ENCODE results near the gene ME3.

Gene ME3

DNA sequence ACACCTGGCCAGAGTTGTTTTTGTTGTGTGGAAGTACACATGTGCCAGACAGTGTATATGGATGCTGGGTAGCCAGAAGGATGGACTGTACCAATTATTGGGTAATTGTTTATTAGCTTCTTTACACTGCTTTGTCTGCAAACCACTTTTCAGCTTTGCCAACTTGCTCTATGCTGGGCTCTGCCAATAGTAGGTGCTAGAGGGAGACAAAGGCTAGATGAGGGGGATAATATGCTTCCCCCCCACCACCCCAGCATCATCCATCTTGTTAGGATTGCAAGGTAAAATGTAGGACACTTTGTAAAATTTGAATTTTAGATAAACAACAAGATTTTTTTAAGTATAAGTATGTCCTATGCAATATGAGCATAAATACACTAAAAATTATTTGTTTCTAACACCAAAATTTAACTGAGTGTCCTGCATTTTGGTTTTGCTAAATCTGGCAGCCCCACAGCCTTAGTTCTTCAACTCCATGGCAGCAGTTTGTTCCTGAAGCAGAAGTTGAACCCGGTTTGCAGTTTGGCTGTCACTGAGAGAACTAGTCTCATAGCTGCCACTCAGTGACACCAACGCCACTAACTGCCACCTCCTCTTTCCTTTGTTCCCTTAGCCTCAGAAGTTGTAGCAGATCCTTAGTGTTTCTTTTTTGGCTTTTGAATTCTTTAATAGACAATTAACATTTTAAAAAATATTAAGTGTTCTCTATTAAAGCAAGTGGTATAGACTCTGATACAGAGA, 219.0 kb downstream of the ME3 start:
- H3K4me2 ChIP-seq (ENCODE audit: low read depth, low read length): peak overlapping the region; percentile 23; the same call in 1 of the 2 replicates
- H4K20me1 ChIP-seq (ENCODE audit: insufficient read depth, low read length): no peaks in the 10 kb centered on the region

DNA sequence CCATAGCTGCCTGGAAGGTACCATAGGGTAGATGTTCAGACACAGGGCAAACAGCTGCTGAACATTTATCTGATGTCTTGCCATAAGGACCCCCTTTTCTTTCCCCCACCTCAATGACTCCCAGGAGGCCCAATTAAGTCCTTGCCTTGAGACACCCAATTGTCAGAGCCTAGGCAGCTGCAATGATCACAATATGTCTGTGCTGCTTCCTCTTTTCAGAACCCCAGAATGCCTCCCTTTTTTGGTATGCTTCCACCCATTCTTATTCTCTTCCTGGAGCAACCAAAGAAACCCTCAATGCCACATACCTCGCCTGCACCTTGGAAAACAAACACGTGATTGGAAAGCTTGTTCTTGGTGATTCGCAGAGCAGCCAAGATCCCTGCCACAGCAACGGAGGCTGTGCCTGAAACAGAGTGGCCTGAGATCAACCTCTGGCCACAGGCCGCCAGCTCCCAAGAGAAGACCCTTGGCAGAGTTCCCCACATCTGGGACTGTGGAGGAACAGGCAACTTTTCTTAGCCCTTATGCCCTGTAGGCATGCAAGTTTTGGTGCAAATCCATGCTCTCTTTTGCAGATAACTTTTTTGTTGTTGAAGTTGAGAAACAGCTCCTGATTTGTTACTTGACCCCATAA, 222.3 kb downstream of the ME3 start:
- no peak overlapping the region for H3K4me2 ChIP-seq (ENCODE audit: low read depth, low read length)
- H3K27ac ChIP-seq (ENCODE audit: low read length): no peak overlapping the region

More for the DNA sequence above, 219.0 kb downstream of the ME3 start:
- Histone ChIP-seq H3K9me3 (replicated peaks; ENCODE audit: insufficient read depth, low read length) (no peaks in the 10 kb centered on the region), H3K4me1 (ENCODE audit: low read length) (peaks cover 10% of the 10 kb centered on the region; the same call in 1 of the 2 replicates), H3K27me3 (replicated peaks; ENCODE audit: insufficient read depth, low read length) (no peaks in the 10 kb centered on the region), H3K4me3 (ENCODE audit: low read length) (no peak overlapping the region), H3K9me2 (replicated peaks; ENCODE audit: insufficient read depth, low read length) (no peaks in the 10 kb centered on the region), H2AFZ (ENCODE audit: low read length) (no peak overlapping the region), H3K9ac (ENCODE audit: low read length) (no peak overlapping the region), H3F3A (ENCODE audit: insufficient read depth, low read length) (no peaks in the 10 kb centered on the region), H3K27ac (ENCODE audit: low read length) (no peak overlapping the region), H3K79me2 (ENCODE audit: low read length) (no peaks in the 10 kb centered on the region), H3K36me3 (replicated peaks; ENCODE audit: insufficient read depth, low read length) (no peaks in the 10 kb centered on the region)
- DNase-seq: no peak
- TF ChIP-seq EZH2phosphoT487 (IDR thresholded peaks at IDR 0.05; ENCODE audit: low read length): no peak
- TF ChIP-seq, protein P1, sequence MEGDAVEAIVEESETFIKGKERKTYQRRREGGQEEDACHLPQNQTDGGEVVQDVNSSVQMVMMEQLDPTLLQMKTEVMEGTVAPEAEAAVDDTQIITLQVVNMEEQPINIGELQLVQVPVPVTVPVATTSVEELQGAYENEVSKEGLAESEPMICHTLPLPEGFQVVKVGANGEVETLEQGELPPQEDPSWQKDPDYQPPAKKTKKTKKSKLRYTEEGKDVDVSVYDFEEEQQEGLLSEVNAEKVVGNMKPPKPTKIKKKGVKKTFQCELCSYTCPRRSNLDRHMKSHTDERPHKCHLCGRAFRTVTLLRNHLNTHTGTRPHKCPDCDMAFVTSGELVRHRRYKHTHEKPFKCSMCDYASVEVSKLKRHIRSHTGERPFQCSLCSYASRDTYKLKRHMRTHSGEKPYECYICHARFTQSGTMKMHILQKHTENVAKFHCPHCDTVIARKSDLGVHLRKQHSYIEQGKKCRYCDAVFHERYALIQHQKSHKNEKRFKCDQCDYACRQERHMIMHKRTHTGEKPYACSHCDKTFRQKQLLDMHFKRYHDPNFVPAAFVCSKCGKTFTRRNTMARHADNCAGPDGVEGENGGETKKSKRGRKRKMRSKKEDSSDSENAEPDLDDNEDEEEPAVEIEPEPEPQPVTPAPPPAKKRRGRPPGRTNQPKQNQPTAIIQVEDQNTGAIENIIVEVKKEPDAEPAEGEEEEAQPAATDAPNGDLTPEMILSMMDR (IDR thresholded peaks at IDR 0.05; ENCODE audit: low read length): peak; percentile 31

DNA sequence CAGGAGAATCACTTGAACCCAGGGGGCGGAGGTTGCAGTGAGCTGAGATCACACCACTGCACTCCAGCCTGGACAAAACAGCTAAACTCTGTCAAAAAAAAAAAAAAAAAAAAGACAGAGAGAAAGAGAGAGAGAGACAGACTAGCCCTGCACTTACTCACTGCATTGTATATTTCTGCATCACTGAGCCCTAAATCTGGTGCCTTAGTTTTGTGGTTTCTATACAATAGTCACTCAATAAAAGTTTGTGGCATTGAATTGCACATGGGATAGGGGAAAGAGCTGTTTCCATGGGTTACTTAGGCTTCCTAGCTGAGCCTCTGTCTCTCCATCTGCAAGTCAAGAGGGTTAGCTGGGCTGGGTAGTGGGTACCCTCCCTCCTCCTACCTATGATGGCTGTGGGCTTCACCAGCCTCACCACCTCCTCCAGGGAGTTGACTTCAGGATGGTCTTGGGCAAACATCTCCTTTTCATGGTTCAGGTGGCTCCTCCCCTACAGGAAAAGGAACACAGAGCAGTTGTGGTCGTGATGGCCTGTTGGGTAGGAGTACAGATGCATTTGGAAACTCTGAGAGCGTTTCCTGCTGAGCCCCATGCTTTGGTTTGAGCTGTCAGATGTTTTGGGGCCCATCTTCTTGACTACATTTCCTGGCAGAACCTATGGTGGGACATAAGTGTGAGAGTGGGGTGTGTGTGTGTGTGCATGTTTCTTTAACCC, 224.5 kb downstream of the ME3 start:
- Histone ChIP-seq H3K79me2 (ENCODE audit: low read length) (no peaks in the 10 kb centered on the region), H4K20me1 (ENCODE audit: insufficient read depth, low read length) (no peaks in the 10 kb centered on the region), H3K4me1 (ENCODE audit: low read length) (no peaks in the 10 kb centered on the region), H3K36me3 (replicated peaks; ENCODE audit: insufficient read depth, low read length) (no peaks in the 10 kb centered on the region), H3K4me2 (ENCODE audit: low read depth, low read length) (no peak overlapping the region), H3K27ac (ENCODE audit: low read length) (no peak overlapping the region), H3K9me2 (replicated peaks; ENCODE audit: insufficient read depth, low read length) (no peaks in the 10 kb centered on the region), H3K9me3 (replicated peaks; ENCODE audit: insufficient read depth, low read length) (no peaks in the 10 kb centered on the region), H3K4me3 (ENCODE audit: low read length) (no peak overlapping the region), H3K9ac (ENCODE audit: low read length) (no peak overlapping the region), H2AFZ (ENCODE audit: low read length) (no peak overlapping the region), H3F3A (ENCODE audit: insufficient read depth, low read length) (no peaks in the 10 kb centered on the region), H3K27me3 (replicated peaks; ENCODE audit: insufficient read depth, low read length) (no peaks in the 10 kb centered on the region)
- no peak for TF ChIP-seq EZH2phosphoT487 (IDR thresholded peaks at IDR 0.05; ENCODE audit: low read length)
- TF ChIP-seq EZH2 (optimal IDR thresholded peaks at IDR 0.05; ENCODE audit: low read depth, low read length): no peak
- TF ChIP-seq, protein P1 (IDR thresholded peaks at IDR 0.05; ENCODE audit: low read length): no peak
- DNase-seq: no peak

More for the DNA sequence above, 222.3 kb downstream of the ME3 start:
- TF ChIP-seq, protein P1 (IDR thresholded peaks at IDR 0.05; ENCODE audit: low read length): no peak
- no peak for TF ChIP-seq EZH2phosphoT487 (IDR thresholded peaks at IDR 0.05; ENCODE audit: low read length)
- no peak for TF ChIP-seq EZH2 (optimal IDR thresholded peaks at IDR 0.05; ENCODE audit: low read depth, low read length)
- Histone ChIP-seq H3K9ac (ENCODE audit: low read length) (no peak overlapping the region), H3K9me3 (replicated peaks; ENCODE audit: insufficient read depth, low read length) (no peaks in the 10 kb centered on the region), H3K4me3 (ENCODE audit: low read length) (no peak overlapping the region), H3K27me3 (replicated peaks; ENCODE audit: insufficient read depth, low read length) (no peaks in the 10 kb centered on the region), H3F3A (ENCODE audit: insufficient read depth, low read length) (no peaks in the 10 kb centered on the region), H2AFZ (ENCODE audit: low read length) (no peak overlapping the region), H3K79me2 (ENCODE audit: low read length) (no peaks in the 10 kb centered on the region), H3K4me1 (ENCODE audit: low read length) (peaks cover 10% of the 10 kb centered on the region; the same call in 1 of the 2 replicates), H3K9me2 (replicated peaks; ENCODE audit: insufficient read depth, low read length) (no peaks in the 10 kb centered on the region), H4K20me1 (ENCODE audit: insufficient read depth, low read length) (no peaks in the 10 kb centered on the region), H3K36me3 (replicated peaks; ENCODE audit: insufficient read depth, low read length) (no peaks in the 10 kb centered on the region)
- no peak for DNase-seq

All from MM.1S (cell line).